Upper lobe of right lung (tissue), 1 donor: ENCODE results near the gene ILKAP. TPM values are rescaled to one million over a fixed set of nuclear protein-coding genes. Genes with fewer than 3 reads are reported as not detected.

Experiments used
- ATAC-seq: fragments of 200-7000 bp; cut with Tn5 transposase; one replicate; pipeline ENCODE4 v1.9.1; 2020; ENCODE audit warnings: mild to moderate bottlenecking, moderate library complexity
- DNase-seq: peaks from one replicate; pipeline ENCODE4 v3.0.0-alpha.2; 2020
- H3K27ac ChIP-seq: fragments of 200-600 bp; one replicate; pipeline ENCODE4 v1.8.0; 2022
- H3K27me3 ChIP-seq: fragments of 200-600 bp; one replicate; pipeline ENCODE4 v1.8.0; 2022; ENCODE audit warnings: mild to moderate bottlenecking
- H3K36me3 ChIP-seq: fragments of 200-600 bp; one replicate; pipeline ENCODE4 v1.8.0; 2022
- H3K4me1 ChIP-seq: fragments of 200-600 bp; one replicate; pipeline ENCODE4 v1.8.0; 2022
- H3K4me3 ChIP-seq: fragments of 200-600 bp; one replicate; pipeline ENCODE4 v1.8.0; 2022; ENCODE audit warnings: mild to moderate bottlenecking
- H3K9me3 ChIP-seq: fragments of 200-600 bp; one replicate; pipeline ENCODE4 v1.8.0; 2022
- intact Hi-C: fragments of 100-400 bp; cut with DNase I; formaldehyde crosslinking; loops from one replicate; pipeline ENCODE4 v1.11.0; 2022
- total RNA-seq: library from RNA; stranded (reverse); fragmentation: NEBNext Ultra II Directional; extraction: Animal tissue kit (Norgen Biotek cat#: 25700); gene quantifications from one replicate; pipeline ENCODE4 v1.2.1, GENCODE V29; 2021
- TF ChIP-seq, protein P1 (sequence below): fragments of 200-600 bp; IDR thresholded peaks from one replicate; pipeline ENCODE4 v1.8.0; 2022; ENCODE audit warnings: antibody characterized with exemption
- donor health status: DM: no; HTN: yes; CAD: no; lungs with severe emphysema.

The ILKAP gene
- total RNA-seq, 1 donor from 2014 or later = 47.2 TPM

DNA sequence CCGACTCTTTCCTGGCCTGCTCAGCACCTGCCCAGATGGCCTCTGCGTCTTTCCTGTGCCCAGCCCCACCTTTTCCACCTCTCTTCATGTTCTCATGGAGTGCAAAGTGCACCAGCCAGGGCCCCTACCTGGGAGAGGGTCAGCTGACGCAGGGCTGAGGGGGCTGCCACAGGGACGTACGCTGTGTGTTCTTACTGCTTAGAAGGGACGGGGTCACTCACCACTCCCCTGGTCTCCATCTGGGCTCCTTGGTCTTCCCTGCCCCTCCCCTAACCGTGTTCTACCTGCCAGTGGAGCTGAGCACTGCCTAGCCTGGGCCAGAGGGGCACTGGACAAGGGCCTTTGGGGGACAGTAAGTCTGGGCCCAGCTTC lies 36.2 kb downstream of the ILKAP start:
- intact Hi-C loops = no loop called here
- Histone ChIP-seq H3K36me3 (peaks cover 42% of the 10 kb centered on the region), H3K9me3 (no peaks in the 10 kb centered on the region), H3K27ac (no peak overlapping the region), H3K4me1 (peaks cover 19% of the 10 kb centered on the region), H3K4me3 (no peak overlapping the region), H3K27me3 (peaks cover 20% of the 10 kb centered on the region)
- TF ChIP-seq, protein P1, sequence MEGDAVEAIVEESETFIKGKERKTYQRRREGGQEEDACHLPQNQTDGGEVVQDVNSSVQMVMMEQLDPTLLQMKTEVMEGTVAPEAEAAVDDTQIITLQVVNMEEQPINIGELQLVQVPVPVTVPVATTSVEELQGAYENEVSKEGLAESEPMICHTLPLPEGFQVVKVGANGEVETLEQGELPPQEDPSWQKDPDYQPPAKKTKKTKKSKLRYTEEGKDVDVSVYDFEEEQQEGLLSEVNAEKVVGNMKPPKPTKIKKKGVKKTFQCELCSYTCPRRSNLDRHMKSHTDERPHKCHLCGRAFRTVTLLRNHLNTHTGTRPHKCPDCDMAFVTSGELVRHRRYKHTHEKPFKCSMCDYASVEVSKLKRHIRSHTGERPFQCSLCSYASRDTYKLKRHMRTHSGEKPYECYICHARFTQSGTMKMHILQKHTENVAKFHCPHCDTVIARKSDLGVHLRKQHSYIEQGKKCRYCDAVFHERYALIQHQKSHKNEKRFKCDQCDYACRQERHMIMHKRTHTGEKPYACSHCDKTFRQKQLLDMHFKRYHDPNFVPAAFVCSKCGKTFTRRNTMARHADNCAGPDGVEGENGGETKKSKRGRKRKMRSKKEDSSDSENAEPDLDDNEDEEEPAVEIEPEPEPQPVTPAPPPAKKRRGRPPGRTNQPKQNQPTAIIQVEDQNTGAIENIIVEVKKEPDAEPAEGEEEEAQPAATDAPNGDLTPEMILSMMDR = no peak
- DNase-seq = peak; percentile 49
- ATAC-seq = no peak

DNA sequence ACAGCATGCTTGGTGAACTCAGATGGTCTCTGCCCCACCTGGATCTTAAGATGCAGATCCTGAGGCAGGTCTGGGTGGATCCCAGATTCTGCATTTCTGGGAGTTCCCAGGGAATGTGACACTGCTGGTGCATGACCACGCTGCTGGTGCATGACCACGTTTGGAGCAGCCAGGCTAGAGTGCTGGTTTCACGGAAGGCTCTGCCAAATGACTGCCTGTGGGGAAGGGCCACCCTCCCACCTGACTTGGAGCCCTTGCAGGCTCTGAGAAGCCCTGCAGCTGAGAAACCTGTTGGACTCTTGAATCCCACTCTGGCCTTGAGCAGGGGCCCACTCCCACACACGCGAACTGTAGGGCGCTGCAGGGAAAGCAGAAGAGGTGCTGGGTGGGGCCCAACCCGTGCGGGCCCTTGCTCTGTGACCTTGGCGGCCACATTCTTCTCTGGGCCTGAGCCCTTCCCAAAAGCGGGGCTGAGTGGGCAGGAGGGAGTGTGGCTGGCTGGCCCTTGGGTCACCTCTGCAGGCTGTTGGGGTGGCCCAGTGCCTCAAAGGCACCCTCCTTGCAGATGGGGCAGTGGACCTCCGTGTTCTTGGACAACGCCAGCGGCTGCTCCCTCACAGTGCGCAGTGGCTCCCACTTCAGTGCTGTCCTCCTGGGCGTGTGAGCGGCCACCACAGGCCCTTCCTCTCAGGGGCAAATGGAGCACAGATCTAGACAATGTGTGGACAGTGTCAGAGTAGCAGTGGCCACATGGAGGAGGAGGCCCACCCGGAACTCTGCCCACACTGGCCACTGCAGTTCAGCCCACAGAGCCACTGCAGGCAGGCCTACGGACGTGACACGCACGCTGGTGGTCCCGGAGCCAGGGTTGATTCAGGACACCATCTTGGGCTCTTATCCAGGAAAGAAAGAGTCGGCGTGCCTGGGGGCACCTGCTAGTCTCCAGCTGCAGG lies 36.8 kb downstream of the ILKAP start:
- peak; percentile 59 for DNase-seq
- Histone ChIP-seq H3K4me1 (peaks cover 19% of the 10 kb centered on the region), H3K36me3 (peaks cover 35% of the 10 kb centered on the region), H3K4me3 (no peak overlapping the region), H3K27ac (no peak overlapping the region), H3K27me3 (peaks cover 26% of the 10 kb centered on the region), H3K9me3 (no peaks in the 10 kb centered on the region)
- intact Hi-C loops = no loop called here
- TF ChIP-seq, protein P1 = no peak
- no peak for ATAC-seq

DNA sequence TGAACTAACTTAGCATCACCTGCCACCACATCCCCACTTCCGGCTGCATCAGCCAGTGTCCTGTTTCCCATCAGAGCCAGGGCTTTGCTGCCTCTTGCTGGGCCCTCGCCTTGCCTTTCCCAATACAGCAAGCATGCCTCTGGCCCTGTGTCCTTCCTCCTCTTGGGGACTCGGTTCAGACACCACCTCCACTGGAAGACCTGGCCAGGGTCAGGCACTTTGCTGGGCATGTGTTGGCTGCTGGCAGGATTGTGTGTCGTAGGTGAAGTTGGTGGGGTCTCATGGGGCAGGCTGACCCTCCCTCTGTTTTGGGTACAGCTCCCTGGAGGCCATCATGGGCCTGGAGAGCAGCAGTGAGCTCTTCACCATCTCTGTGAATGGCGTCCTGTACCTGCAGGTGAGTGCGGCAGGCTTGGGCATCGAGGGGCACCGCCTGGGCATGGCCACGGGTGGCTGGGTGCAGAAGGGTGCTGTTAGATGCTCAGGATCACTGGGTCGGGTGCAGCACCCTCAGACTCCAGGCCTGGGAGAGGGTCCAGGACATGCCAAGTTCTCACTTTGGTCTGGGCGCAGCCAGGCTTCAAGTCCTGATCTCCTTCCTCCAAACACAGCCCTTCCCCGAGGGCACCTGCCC lies 38.1 kb downstream of the ILKAP start:
- DNase-seq (peak; percentile 56), ATAC-seq (no peak)
- Histone ChIP-seq H3K9me3 (no peaks in the 10 kb centered on the region), H3K4me1 (peaks cover 13% of the 10 kb centered on the region), H3K36me3 (peaks cover 22% of the 10 kb centered on the region), H3K27ac (no peak overlapping the region), H3K27me3 (peaks cover 38% of the 10 kb centered on the region), H3K4me3 (no peak overlapping the region)
- intact Hi-C loops = no loop called here
- TF ChIP-seq, protein P1 = no peak

- Histone ChIP-seq H3K4me1 (peaks cover 8% of the 10 kb centered on the region), H3K27ac (no peak overlapping the region), H3K27me3 (peaks cover 43% of the 10 kb centered on the region), H3K4me3 (no peak overlapping the region), H3K36me3 (peaks cover 17% of the 10 kb centered on the region), H3K9me3 (no peaks in the 10 kb centered on the region)
- TF ChIP-seq, protein P1 = no peak
- ATAC-seq (no peak), DNase-seq (peak; percentile 40)
- intact Hi-C loops = no loop called here
These were observed 38.6 kb downstream of the ILKAP start for GRCh38 chr2:238164906-238165287.

GRCh38 chr2:238163481-238164198 lies 39.9 kb downstream of the ILKAP start:
- no peak for ATAC-seq
- TF ChIP-seq, protein P1 = no peak
- no peaks in the 10 kb centered on the region for H3K9me3 ChIP-seq
- intact Hi-C loops = no loop called here
- DNase-seq = peak; percentile 57
- H3K4me1 ChIP-seq = peaks cover 5% of the 10 kb centered on the region
- H3K27ac ChIP-seq = no peak overlapping the region
- peaks cover 10% of the 10 kb centered on the region for H3K36me3 ChIP-seq
- no peak overlapping the region for H3K4me3 ChIP-seq
- H3K27me3 ChIP-seq = peaks cover 50% of the 10 kb centered on the region
